H9 (cell line): ENCODE measurements around the gene PARM1. TPM values are rescaled to one million over a fixed set of nuclear protein-coding genes. Genes with fewer than 3 reads are reported as not detected.

ENCODE experiments used
- DNase-seq: peaks from one replicate; pipeline ENCODE4 v3.0.0-alpha.2; 2017
- H2AFZ ChIP-seq: one replicate; pipeline ENCODE4 v1.6.1; 2013; ENCODE audit warnings: mild to moderate bottlenecking, low read length, control low read depth, moderate library complexity
- H2AK5ac ChIP-seq: 2 replicates; pipeline ENCODE4 v1.6.1; 2013; ENCODE audit warnings: low read length, control low read depth, mixed read lengths; ENCODE audit not compliant: insufficient read length
- H2BK120ac ChIP-seq: one replicate; pipeline ENCODE4 v1.6.1; 2013; ENCODE audit warnings: low read depth, mild to moderate bottlenecking, low read length, control low read depth, inconsistent platforms; ENCODE audit not compliant: poor library complexity, severe bottlenecking
- H2BK12ac ChIP-seq: 2 replicates; pipeline ENCODE4 v1.6.1; 2013; ENCODE audit warnings: low read length, control low read depth, mixed read lengths, low read depth; ENCODE audit not compliant: insufficient read length
- H2BK15ac ChIP-seq: 2 replicates; pipeline ENCODE4 v1.6.1; 2013; ENCODE audit warnings: low read depth, low read length, control low read depth
- H2BK20ac ChIP-seq: one replicate; pipeline ENCODE4 v1.6.1; 2013; ENCODE audit warnings: low read depth, mild to moderate bottlenecking, low read length, control low read depth, inconsistent platforms; ENCODE audit not compliant: poor library complexity, severe bottlenecking
- H2BK5ac ChIP-seq: 2 replicates; pipeline ENCODE4 v1.6.1; 2013; ENCODE audit warnings: low read length, control low read depth, mixed read lengths; ENCODE audit not compliant: insufficient read length
- H3K14ac ChIP-seq: 2 replicates; pipeline ENCODE4 v1.6.1; 2013; ENCODE audit warnings: low read length, control low read depth; ENCODE audit not compliant: insufficient read depth
- H3K18ac ChIP-seq: 2 replicates; pipeline ENCODE4 v1.6.1; 2013; ENCODE audit warnings: low read depth, mild to moderate bottlenecking, mixed read lengths, low read length, control low read depth; ENCODE audit not compliant: insufficient read length
- H3K23ac ChIP-seq: 2 replicates; pipeline ENCODE4 v1.6.1; 2013; ENCODE audit warnings: low read length, control low read depth, mixed read lengths, low read depth; ENCODE audit not compliant: insufficient read length
- H3K23me2 ChIP-seq: 2 replicates; pipeline ENCODE4 v1.6.1; 2013; ENCODE audit warnings: low read depth, mild to moderate bottlenecking, mixed read lengths, low read length, control low read depth; ENCODE audit not compliant: insufficient read length, poor library complexity, severe bottlenecking
- H3K27ac ChIP-seq: 2 replicates; pipeline ENCODE4 v1.5.1; 2013; ENCODE audit warnings: low read length, control low read depth, mixed read lengths, low read depth; ENCODE audit not compliant: insufficient read length
- H3K27me3 ChIP-seq: 2 replicates; pipeline ENCODE4 v1.6.1; 2013; ENCODE audit warnings: low read length, control low read depth, inconsistent platforms; ENCODE audit not compliant: insufficient read depth
- H3K4ac ChIP-seq: 2 replicates; pipeline ENCODE4 v1.6.1; 2013; ENCODE audit warnings: low read depth, mild to moderate bottlenecking, control low read depth, inconsistent platforms, low read length, moderate library complexity
- H3K4me1 ChIP-seq: 2 replicates; pipeline ENCODE4 v1.6.1; 2013; ENCODE audit warnings: low read length, control low read depth, inconsistent platforms; ENCODE audit not compliant: insufficient read depth
- H3K4me2 ChIP-seq: 2 replicates; pipeline ENCODE4 v1.6.1; 2013; ENCODE audit warnings: low read length, control low read depth, mixed read lengths; ENCODE audit not compliant: insufficient read length, insufficient read depth
- H3K56ac ChIP-seq: 2 replicates; pipeline ENCODE4 v1.6.1; 2013; ENCODE audit warnings: low read depth, mild to moderate bottlenecking, mixed read lengths, low read length, control low read depth; ENCODE audit not compliant: insufficient read length
- H3K79me1 ChIP-seq: 2 replicates; pipeline ENCODE4 v1.6.1; 2013; ENCODE audit warnings: low read depth, mild to moderate bottlenecking, moderate library complexity, low read length, control low read depth, inconsistent platforms; ENCODE audit not compliant: insufficient read depth, poor library complexity, severe bottlenecking
- H3K79me2 ChIP-seq: 2 replicates; pipeline ENCODE4 v1.6.1; 2013; ENCODE audit warnings: low read length, control low read depth, inconsistent platforms; ENCODE audit not compliant: insufficient read depth
- H3K9ac ChIP-seq: 2 replicates; pipeline ENCODE4 v1.6.1; 2013; ENCODE audit warnings: low read length, control low read depth, mixed read lengths; ENCODE audit not compliant: insufficient read length; ENCODE audit errors: extremely low read depth
- H3K9me3 ChIP-seq: one replicate; pipeline ENCODE4 v1.6.1; 2013; ENCODE audit warnings: low read depth, low read length, inconsistent platforms; ENCODE audit not compliant: control insufficient read depth
- H3T11ph ChIP-seq: one replicate; pipeline ENCODE4 v1.6.1; 2013; ENCODE audit warnings: mild to moderate bottlenecking, low read length, control low read depth, inconsistent platforms
- H4K20me1 ChIP-seq: one replicate; pipeline ENCODE4 v1.6.1; 2013; ENCODE audit not compliant: control insufficient read depth, insufficient read length, insufficient read depth
- H4K5ac ChIP-seq: 2 replicates; pipeline ENCODE4 v1.6.1; 2013; ENCODE audit warnings: low read depth, mild to moderate bottlenecking, mixed read lengths, low read length, control low read depth; ENCODE audit not compliant: insufficient read length
- H4K8ac ChIP-seq: replicated peaks from 2 replicates; pipeline ENCODE4 v1.6.1; 2013; ENCODE audit warnings: low read length, control low read depth, mixed read lengths, low read depth; ENCODE audit not compliant: insufficient read length
- H4K91ac ChIP-seq: 2 replicates; pipeline ENCODE4 v1.6.1; 2013; ENCODE audit warnings: low read depth, mild to moderate bottlenecking, moderate library complexity, mixed read lengths, low read length, control low read depth; ENCODE audit not compliant: insufficient read length
- H3K27ac Mint-ChIP-seq, 3 experiments: 2 replicates in 2 of 3; 3 replicates in 1 of 3; pipeline ENCODE4 v1.8.0; 2020 to 2021; ENCODE audit warnings: mixed read lengths in 3 of 3, mild to moderate bottlenecking in 1 of 3, moderate library complexity in 1 of 3
- H3K27me3 Mint-ChIP-seq: 2 replicates; pipeline ENCODE4 v1.8.0; 2021; ENCODE audit warnings: low read depth, mild to moderate bottlenecking, moderate library complexity, mixed read lengths
- H3K36me3 Mint-ChIP-seq, 3 experiments: 2 replicates in 2 of 3; 3 replicates in 1 of 3; pipeline ENCODE4 v1.8.0; 2020 to 2021; ENCODE audit warnings: low read depth in 3 of 3, mixed read lengths in 3 of 3; ENCODE audit not compliant: insufficient read depth in 1 of 3
- H3K4me1 Mint-ChIP-seq, 2 experiments: 2 replicates each; pipeline ENCODE4 v1.8.0; 2020; ENCODE audit warnings: mixed read lengths in 2 of 2
- H3K4me3 Mint-ChIP-seq, 2 experiments: 2 replicates in 1 of 2; 3 replicates in 1 of 2; pipeline ENCODE4 v1.8.0; 2020 to 2021; ENCODE audit warnings: mild to moderate bottlenecking in 2 of 2, mixed read lengths in 2 of 2, moderate library complexity in 1 of 2
- H3K9me3 Mint-ChIP-seq, 2 experiments: 2 replicates in 1 of 2; 3 replicates in 1 of 2; pipeline ENCODE4 v1.8.0; 2020; ENCODE audit warnings: mild to moderate bottlenecking in 2 of 2, mixed read lengths in 2 of 2, moderate library complexity in 1 of 2
- CTCF ChIP-seq: fragments of 200-600 bp; sonication (generic); conservative IDR thresholded peaks from 3 replicates; pipeline ENCODE4 v1.8.0; 2021; ENCODE audit warnings: antibody characterized with exemption, mild to moderate bottlenecking
- WGBS: extraction: QIAGEN DNeasy Blood & Tissue Kit; methylation state at CpG from one replicate; pipeline ENCODE4 v1.1.7; 2013; ENCODE audit warnings: missing lambda C conversion rate, low lambda C conversion rate, mixed read lengths; ENCODE audit not compliant: insufficient read length; ENCODE audit errors: extremely low coverage; 5-methylcytosine and 5-hydroxymethylcytosine counted together
- total RNA-seq: library from RNA; stranded (reverse); gene quantifications from 2 replicates; pipeline ENCODE4 v1.2.1, GENCODE V29; 2021

PARM1 gene
- total RNA-seq, 1 experiment from 2014 or later: 2.0 TPM

DNA sequence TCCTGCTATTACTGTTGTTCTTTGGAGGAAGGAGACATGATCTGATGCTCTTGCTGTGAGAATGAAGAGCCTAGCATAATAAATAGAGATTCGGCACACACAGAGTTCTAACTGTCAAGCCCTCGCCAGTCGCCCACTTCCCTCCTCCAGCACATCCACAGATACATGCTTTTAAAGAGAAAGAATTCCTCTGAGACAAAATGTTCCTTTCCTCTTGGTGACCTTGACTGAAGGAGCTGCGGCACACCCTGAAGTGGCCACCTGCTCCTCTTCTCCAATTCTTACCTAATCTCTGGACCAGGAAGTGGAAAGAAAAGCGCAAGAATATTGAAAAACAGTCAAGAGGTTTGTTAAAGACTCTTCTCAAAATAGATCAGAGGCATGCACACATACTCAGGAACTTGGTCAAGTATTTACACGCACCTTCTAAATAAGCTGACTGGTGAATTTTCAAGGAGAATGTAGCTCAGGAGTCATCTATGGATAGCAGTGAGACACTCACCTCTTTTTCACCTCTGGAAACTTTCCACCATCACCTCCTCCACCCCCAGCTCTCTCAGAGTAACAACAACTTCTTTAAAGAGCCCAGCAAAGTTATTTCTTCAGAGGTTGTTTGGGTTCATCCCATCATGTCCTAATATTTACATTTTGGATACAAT, 95.4 kb downstream of the PARM1 start:
- Histone ChIP-seq H3K56ac (no peak overlapping the region), H3T11ph (no peak overlapping the region), H4K5ac (no peak overlapping the region), H2BK5ac (no peak overlapping the region), H3K4ac (no peak overlapping the region), H3K23ac (no peak overlapping the region), H3K79me1 (no peaks in the 10 kb centered on the region), H2BK12ac (no peak overlapping the region), H2BK15ac (no peak overlapping the region), H2AK5ac (no peak overlapping the region), H3K23me2 (no peaks in the 10 kb centered on the region), H3K9me3 (no peaks in the 10 kb centered on the region), H3K4me2 (no peak overlapping the region), H4K20me1 (no peaks in the 10 kb centered on the region), H3K27me3 (no peaks in the 10 kb centered on the region), H3K18ac (no peak overlapping the region), H2BK20ac (no peak overlapping the region), H2BK120ac (no peak overlapping the region), H3K4me1 (no peaks in the 10 kb centered on the region), H3K79me2 (no peaks in the 10 kb centered on the region), H4K91ac (no peak overlapping the region), H2AFZ (no peak overlapping the region), H3K14ac (no peak overlapping the region; the same call in 1 of the 2 replicates), H3K9ac (no peak overlapping the region), H4K8ac (no peak overlapping the region), H3K27ac (no peak overlapping the region)
- H3K27ac Mint-ChIP-seq: no peak overlapping the region
- peaks cover 7 to 10% of the 10 kb centered on the region in 2 experiments for H3K4me1 Mint-ChIP-seq
- H3K27me3 Mint-ChIP-seq: no peaks in the 10 kb centered on the region
- H3K4me3 Mint-ChIP-seq: no peak overlapping the region
- WGBS: no CpG with 5 or more reads among the region's 6 CpGs
- no peaks in the 10 kb centered on the region; a peak in 1 of 5 replicates for H3K9me3 Mint-ChIP-seq
- no peak for DNase-seq
- TF ChIP-seq CTCF: no peak
- H3K36me3 Mint-ChIP-seq: peaks cover 0 to 2% (median 0%) of the 10 kb centered on the region in 3 experiments; a peak in 1 of 7 replicates
